ENCODE measurements around the gene TRIL. TPM values are rescaled to one million over a fixed set of nuclear protein-coding genes. Genes with fewer than 3 reads are reported as not detected.
A peak's percentile ranks its signal among the peaks of the same experiment; 100 is the strongest.

Gene TRIL
- total RNA-seq, 1 donor from 2014 or later, result 0.75 TPM

GRCh38 chr7:28990200-28990960 is 32.2 kb upstream of the TRIL start:
- TF ChIP-seq, protein P1, sequence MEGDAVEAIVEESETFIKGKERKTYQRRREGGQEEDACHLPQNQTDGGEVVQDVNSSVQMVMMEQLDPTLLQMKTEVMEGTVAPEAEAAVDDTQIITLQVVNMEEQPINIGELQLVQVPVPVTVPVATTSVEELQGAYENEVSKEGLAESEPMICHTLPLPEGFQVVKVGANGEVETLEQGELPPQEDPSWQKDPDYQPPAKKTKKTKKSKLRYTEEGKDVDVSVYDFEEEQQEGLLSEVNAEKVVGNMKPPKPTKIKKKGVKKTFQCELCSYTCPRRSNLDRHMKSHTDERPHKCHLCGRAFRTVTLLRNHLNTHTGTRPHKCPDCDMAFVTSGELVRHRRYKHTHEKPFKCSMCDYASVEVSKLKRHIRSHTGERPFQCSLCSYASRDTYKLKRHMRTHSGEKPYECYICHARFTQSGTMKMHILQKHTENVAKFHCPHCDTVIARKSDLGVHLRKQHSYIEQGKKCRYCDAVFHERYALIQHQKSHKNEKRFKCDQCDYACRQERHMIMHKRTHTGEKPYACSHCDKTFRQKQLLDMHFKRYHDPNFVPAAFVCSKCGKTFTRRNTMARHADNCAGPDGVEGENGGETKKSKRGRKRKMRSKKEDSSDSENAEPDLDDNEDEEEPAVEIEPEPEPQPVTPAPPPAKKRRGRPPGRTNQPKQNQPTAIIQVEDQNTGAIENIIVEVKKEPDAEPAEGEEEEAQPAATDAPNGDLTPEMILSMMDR (IDR thresholded peaks at IDR 0.05; ENCODE audit: insufficient read depth, low read length, poor library complexity, severe bottlenecking), result no peak
- Histone ChIP-seq H3K36me3 (ENCODE audit: control insufficient read depth, insufficient read depth, low read length) (no peaks in the 10 kb centered on the region), H3K4me3 (ENCODE audit: low read depth, low read length) (no peak overlapping the region), H3K27me3 (ENCODE audit: control insufficient read depth, insufficient read depth, low read length) (no peaks in the 10 kb centered on the region)
- DNase-seq (ENCODE audit: low read depth), result no peak

- DNase-seq (ENCODE audit: low read depth), result no peak
- Histone ChIP-seq H3K27me3 (ENCODE audit: control insufficient read depth, insufficient read depth, low read length) (no peaks in the 10 kb centered on the region), H3K36me3 (ENCODE audit: control insufficient read depth, insufficient read depth, low read length) (no peaks in the 10 kb centered on the region), H3K4me3 (ENCODE audit: low read depth, low read length) (no peak overlapping the region)
- TF ChIP-seq, protein P1 (IDR thresholded peaks at IDR 0.05; ENCODE audit: insufficient read depth, low read length, poor library complexity, severe bottlenecking), result no peak
Measured at GRCh38 chr7:28989211-28989980, 31.3 kb upstream of the TRIL start.

- DNase-seq (ENCODE audit: low read depth), result peak; percentile 21
- no peaks in the 10 kb centered on the region for H3K27me3 ChIP-seq (ENCODE audit: control insufficient read depth, insufficient read depth, low read length)
- TF ChIP-seq, protein P1 (IDR thresholded peaks at IDR 0.05; ENCODE audit: insufficient read depth, low read length, poor library complexity, severe bottlenecking), result no peak
Measured at GRCh38 chr7:28988810-28989209, 30.7 kb upstream of the TRIL start.

DNA sequence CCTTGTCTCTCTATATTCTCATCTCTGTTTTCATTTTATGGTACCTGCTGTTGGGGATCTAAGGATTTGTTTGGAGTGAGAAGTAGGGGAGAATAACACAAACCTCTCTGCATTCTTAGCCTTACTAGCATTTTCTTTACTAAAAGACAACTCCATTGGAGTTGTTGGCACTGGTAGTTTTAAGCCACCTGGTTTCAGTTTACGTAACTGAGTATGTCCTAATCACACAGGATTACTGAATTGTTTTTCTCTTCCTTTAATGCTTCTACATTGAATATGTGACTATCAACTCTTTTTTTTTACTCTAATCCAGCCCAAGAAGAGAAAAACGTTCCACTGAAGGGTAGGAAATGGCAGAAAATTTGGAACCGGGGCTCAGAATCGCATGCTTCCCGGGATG is 30.0 kb upstream of the TRIL start:
- TF ChIP-seq, protein P1 (IDR thresholded peaks at IDR 0.05; ENCODE audit: insufficient read depth, low read length, poor library complexity, severe bottlenecking), result no peak
- no peaks in the 10 kb centered on the region for H3K36me3 ChIP-seq (ENCODE audit: control insufficient read depth, insufficient read depth, low read length)
- no peak for DNase-seq (ENCODE audit: low read depth)
- H3K27me3 ChIP-seq (ENCODE audit: control insufficient read depth, insufficient read depth, low read length), result no peaks in the 10 kb centered on the region
- H3K4me3 ChIP-seq (ENCODE audit: low read depth, low read length), result no peak overlapping the region

More at GRCh38 chr7:28988810-28989209, 30.7 kb upstream of the TRIL start:
- Histone ChIP-seq H3K4me3 (ENCODE audit: low read depth, low read length) (no peak overlapping the region), H3K36me3 (ENCODE audit: control insufficient read depth, insufficient read depth, low read length) (no peaks in the 10 kb centered on the region)

DNA sequence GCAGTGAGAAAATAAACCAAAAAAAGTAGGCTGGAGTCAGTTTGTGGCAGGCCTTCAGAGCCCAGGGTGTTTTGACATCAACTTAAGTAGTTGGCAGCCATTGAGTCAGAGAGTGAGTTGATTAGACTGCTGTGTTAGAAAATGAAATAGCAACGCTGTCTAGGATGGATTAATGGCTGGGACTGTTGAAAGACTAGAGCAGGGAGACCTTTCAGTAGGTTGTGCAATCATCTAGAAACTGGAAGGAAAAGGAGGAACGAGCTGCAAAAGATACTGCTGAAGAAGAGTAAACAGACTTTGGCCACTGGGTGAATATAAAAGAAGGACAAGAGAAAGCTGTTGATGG is 28.6 kb upstream of the TRIL start:
- DNase-seq (ENCODE audit: low read depth), result no peak
- TF ChIP-seq, protein P1 (IDR thresholded peaks at IDR 0.05; ENCODE audit: insufficient read depth, low read length, poor library complexity, severe bottlenecking), result no peak
- H3K27me3 ChIP-seq (ENCODE audit: control insufficient read depth, insufficient read depth, low read length), result no peaks in the 10 kb centered on the region
- no peaks in the 10 kb centered on the region for H3K36me3 ChIP-seq (ENCODE audit: control insufficient read depth, insufficient read depth, low read length)
- H3K4me3 ChIP-seq (ENCODE audit: low read depth, low read length), result no peak overlapping the region

Data from kidney epithelial cell (primary cell).